ENCODE data around the gene SLC4A1AP.

- TF ChIP-seq CTCF (conservative IDR thresholded peaks at IDR 0.05; ENCODE audit: low read depth in 2 of 2) = no peak
- TF ChIP-seq POLR2AphosphoS5 (IDR thresholded peaks at IDR 0.05; ENCODE audit: low read depth) = no peak
- TF ChIP-seq EZH2 (IDR thresholded peaks at IDR 0.05; ENCODE audit: low read depth, unreplicated experiment) = no peak
- no peak for TF ChIP-seq REST (IDR thresholded peaks at IDR 0.05; ENCODE audit: unreplicated experiment)
- TF ChIP-seq ZNF462 (CRISPR knock-in tag; IDR thresholded peaks at IDR 0.05) = no peak
- no peak for TF ChIP-seq EZH2phosphoT487 (IDR thresholded peaks at IDR 0.05; ENCODE audit: unreplicated experiment)
- TF ChIP-seq ZNF331 (CRISPR knock-in tag; IDR thresholded peaks at IDR 0.05; ENCODE audit: low read depth) = no peak
- TF ChIP-seq ETS1 (IDR thresholded peaks at IDR 0.05) = no peak
- TF ChIP-seq JUNB (IDR thresholded peaks at IDR 0.05; ENCODE audit: unreplicated experiment) = no peak
- no peak for TF ChIP-seq NANOG (IDR thresholded peaks at IDR 0.05; ENCODE audit: borderline replicate concordance)
- TF ChIP-seq CREB1 (CRISPR knock-in tag; IDR thresholded peaks at IDR 0.05; ENCODE audit: low read depth) = no peak
These were observed 74.8 kb downstream of the SLC4A1AP start for GRCh38 chr2:27738349-27739057.

All from GM23338 (cell line).